SK-N-SH treated with all-trans-retinoic acid at 6 μM for 48 hours (cell line): ENCODE results near the gene TP53AIP1.

Experiments
- ATAC-seq: fragments of 200-7000 bp; cut with Tn5 transposase; 3 replicates; pipeline ENCODE4 v1.9.1; 2020; ENCODE audit warnings: mild to moderate bottlenecking, moderate library complexity
- BACH2 ChIP-seq: fragments of 250-450 bp; sonication (Bioruptor Pico); IDR thresholded peaks from 2 replicates; pipeline ENCODE4 v1.9.0; 2021; ENCODE audit warnings: mild to moderate bottlenecking, borderline replicate concordance
- CSDC2 ChIP-seq: fragments of 250-450 bp; sonication (Bioruptor Pico); IDR thresholded peaks from 2 replicates; pipeline ENCODE4 v1.5.0; 2020; ENCODE audit warnings: mild to moderate bottlenecking, moderate library complexity
- ESRRG ChIP-seq: fragments of 250-450 bp; sonication (Bioruptor Pico); IDR thresholded peaks from 2 replicates; pipeline ENCODE4 v1.6.1; 2021; ENCODE audit warnings: mild to moderate bottlenecking
- GLIS3 ChIP-seq: fragments of 250-450 bp; sonication (Bioruptor Pico); IDR thresholded peaks from 2 replicates; pipeline ENCODE4 v1.5.0; 2020; ENCODE audit warnings: mild to moderate bottlenecking, moderate library complexity
- ISL1 ChIP-seq: fragments of 250-450 bp; sonication (Bioruptor Pico); IDR thresholded peaks from 2 replicates; pipeline ENCODE4 v2.1.2; 2022; ENCODE audit warnings: mild to moderate bottlenecking, moderate library complexity
- OSR1 ChIP-seq: fragments of 250-450 bp; sonication (Bioruptor Pico); IDR thresholded peaks from 2 replicates; pipeline ENCODE4 v1.8.0; 2022; ENCODE audit warnings: moderate library complexity, mild to moderate bottlenecking, inconsistent platforms
- PATZ1 ChIP-seq: fragments of 250-450 bp; sonication (Bioruptor Pico); IDR thresholded peaks from 2 replicates; pipeline ENCODE4 v1.8.0; 2020; ENCODE audit warnings: mild to moderate bottlenecking, moderate library complexity, borderline replicate concordance
- PPARA ChIP-seq: fragments of 250-450 bp; sonication (Bioruptor Pico); IDR thresholded peaks from 2 replicates; pipeline ENCODE4 v1.5.0; 2020; ENCODE audit warnings: mild to moderate bottlenecking, borderline replicate concordance
- RARB ChIP-seq: fragments of 250-450 bp; sonication (Bioruptor Pico); IDR thresholded peaks from 2 replicates; pipeline ENCODE4 v1.8.0; 2021; ENCODE audit warnings: mild to moderate bottlenecking, moderate library complexity
- SNAI2 ChIP-seq: fragments of 250-450 bp; sonication (Bioruptor Pico); IDR thresholded peaks from 2 replicates; pipeline ENCODE4 v1.5.0; 2020; ENCODE audit warnings: mild to moderate bottlenecking, moderate library complexity
- TCF4 ChIP-seq: fragments of 250-450 bp; sonication (Bioruptor Pico); IDR thresholded peaks from 2 replicates; pipeline ENCODE4 v1.8.0; 2021; ENCODE audit warnings: mild to moderate bottlenecking, moderate library complexity, borderline replicate concordance
- TOX ChIP-seq: fragments of 250-450 bp; sonication (Bioruptor Pico); IDR thresholded peaks from 2 replicates; pipeline ENCODE4 v1.8.0; 2021; ENCODE audit warnings: mild to moderate bottlenecking, moderate library complexity, borderline replicate concordance
- TSHZ2 ChIP-seq: fragments of 250-450 bp; sonication (Bioruptor Pico); IDR thresholded peaks from 2 replicates; pipeline ENCODE4 v1.5.0; 2020; ENCODE audit warnings: mild to moderate bottlenecking, moderate library complexity
- ZC3H10 ChIP-seq: fragments of 250-450 bp; sonication (Bioruptor Pico); IDR thresholded peaks from 2 replicates; pipeline ENCODE4 v1.5.1; 2021; ENCODE audit warnings: mild to moderate bottlenecking, moderate library complexity
- ZFP3 ChIP-seq: fragments of 250-450 bp; sonication (Bioruptor Pico); IDR thresholded peaks from 2 replicates; pipeline ENCODE4 v1.5.0; 2020; ENCODE audit warnings: mild to moderate bottlenecking, moderate library complexity
- ZFP30 ChIP-seq: fragments of 450-650 bp; formaldehyde crosslinking; IDR thresholded peaks from 2 replicates; pipeline ENCODE4 v1.5.0; 2022; ENCODE audit warnings: mild to moderate bottlenecking, moderate library complexity
- ZNF565 ChIP-seq: fragments of 450-650 bp; formaldehyde crosslinking; conservative IDR thresholded peaks from 2 replicates; pipeline ENCODE4 v1.5.0; 2020; ENCODE audit warnings: low read depth, mild to moderate bottlenecking, moderate library complexity
- ZNF70 ChIP-seq: fragments of 450-650 bp; formaldehyde crosslinking; IDR thresholded peaks from 2 replicates; pipeline ENCODE4 v1.5.0; 2020; ENCODE audit warnings: mild to moderate bottlenecking, moderate library complexity
- ZNF8 ChIP-seq: fragments of 450-650 bp; formaldehyde crosslinking; IDR thresholded peaks from 2 replicates; pipeline ENCODE4 v1.5.0; 2020; ENCODE audit warnings: mild to moderate bottlenecking, moderate library complexity
- TF ChIP-seq, protein P1 (sequence below): fragments of 250-450 bp; sonication (Bioruptor Pico); IDR thresholded peaks from 2 replicates; pipeline ENCODE4 v1.5.1; 2021; ENCODE audit warnings: mild to moderate bottlenecking, moderate library complexity
- TF ChIP-seq, protein P2 (sequence below): fragments of 250-450 bp; sonication (Bioruptor Pico); IDR thresholded peaks from 2 replicates; pipeline ENCODE4 v1.8.0; 2021; ENCODE audit warnings: low read depth, mild to moderate bottlenecking, moderate library complexity, borderline replicate concordance

Gene TP53AIP1

GRCh38 chr11:128961645-128962044 is 19.0 kb upstream of the TP53AIP1 start:
- ATAC-seq: no peak
- TF ChIP-seq ZNF8 (CRISPR knock-in tag): no peak
- TF ChIP-seq PPARA (CRISPR knock-in tag): no peak
- TF ChIP-seq RARB (CRISPR knock-in tag): no peak
- no peak for TF ChIP-seq ESRRG (CRISPR knock-in tag)
- no peak for TF ChIP-seq SNAI2 (CRISPR knock-in tag)

DNA sequence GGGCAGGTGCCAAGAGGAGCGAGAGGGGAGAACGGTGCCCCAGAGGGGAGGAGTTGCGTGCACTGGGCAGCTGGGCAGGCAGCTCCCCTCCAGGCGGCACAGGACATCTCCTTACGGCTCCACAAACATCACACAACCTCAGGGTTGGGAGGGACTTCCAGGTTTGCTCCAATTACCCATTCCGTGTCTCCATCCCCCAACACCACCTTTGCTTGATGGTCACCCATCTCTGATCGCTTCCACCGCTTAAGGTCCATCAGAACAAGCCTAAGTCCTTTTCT is 14.5 kb upstream of the TP53AIP1 start:
- ATAC-seq: peak; percentile 21; the same call in 2 of the 3 replicates
- TF ChIP-seq, protein P1, sequence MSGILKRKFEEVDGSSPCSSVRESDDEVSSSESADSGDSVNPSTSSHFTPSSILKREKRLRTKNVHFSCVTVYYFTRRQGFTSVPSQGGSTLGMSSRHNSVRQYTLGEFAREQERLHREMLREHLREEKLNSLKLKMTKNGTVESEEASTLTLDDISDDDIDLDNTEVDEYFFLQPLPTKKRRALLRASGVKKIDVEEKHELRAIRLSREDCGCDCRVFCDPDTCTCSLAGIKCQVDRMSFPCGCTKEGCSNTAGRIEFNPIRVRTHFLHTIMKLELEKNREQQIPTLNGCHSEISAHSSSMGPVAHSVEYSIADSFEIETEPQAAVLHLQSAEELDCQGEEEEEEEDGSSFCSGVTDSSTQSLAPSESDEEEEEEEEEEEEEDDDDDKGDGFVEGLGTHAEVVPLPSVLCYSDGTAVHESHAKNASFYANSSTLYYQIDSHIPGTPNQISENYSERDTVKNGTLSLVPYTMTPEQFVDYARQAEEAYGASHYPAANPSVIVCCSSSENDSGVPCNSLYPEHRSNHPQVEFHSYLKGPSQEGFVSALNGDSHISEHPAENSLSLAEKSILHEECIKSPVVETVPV (CRISPR knock-in tag): no peak
- TF ChIP-seq BACH2 (CRISPR knock-in tag): no peak
- TF ChIP-seq ISL1 (CRISPR knock-in tag): no peak
- TF ChIP-seq ZNF565 (CRISPR knock-in tag): no peak
- no peak for TF ChIP-seq ZNF8 (CRISPR knock-in tag)
- no peak for TF ChIP-seq CSDC2
- TF ChIP-seq ZFP3 (CRISPR knock-in tag): no peak
- TF ChIP-seq GLIS3 (CRISPR knock-in tag): no peak
- TF ChIP-seq ZNF70 (CRISPR knock-in tag): no peak
- TF ChIP-seq PPARA (CRISPR knock-in tag): no peak
- no peak for TF ChIP-seq TSHZ2
- no peak for TF ChIP-seq ZFP30 (CRISPR knock-in tag)
- no peak for TF ChIP-seq OSR1 (CRISPR knock-in tag)
- no peak for TF ChIP-seq ZC3H10
- TF ChIP-seq TOX (CRISPR knock-in tag): no peak
- no peak for TF ChIP-seq RARB (CRISPR knock-in tag)
- no peak for TF ChIP-seq ESRRG (CRISPR knock-in tag)
- TF ChIP-seq TCF4 (CRISPR knock-in tag): no peak
- no peak for TF ChIP-seq SNAI2 (CRISPR knock-in tag)
- TF ChIP-seq, all 23 proteins: peak for 0

- TF ChIP-seq ZFP30 (CRISPR knock-in tag) (no peak), PPARA (CRISPR knock-in tag) (no peak), PATZ1 (CRISPR knock-in tag) (no peak), ZFP3 (CRISPR knock-in tag) (no peak), TSHZ2 (no peak)
- TF ChIP-seq, protein P2, sequence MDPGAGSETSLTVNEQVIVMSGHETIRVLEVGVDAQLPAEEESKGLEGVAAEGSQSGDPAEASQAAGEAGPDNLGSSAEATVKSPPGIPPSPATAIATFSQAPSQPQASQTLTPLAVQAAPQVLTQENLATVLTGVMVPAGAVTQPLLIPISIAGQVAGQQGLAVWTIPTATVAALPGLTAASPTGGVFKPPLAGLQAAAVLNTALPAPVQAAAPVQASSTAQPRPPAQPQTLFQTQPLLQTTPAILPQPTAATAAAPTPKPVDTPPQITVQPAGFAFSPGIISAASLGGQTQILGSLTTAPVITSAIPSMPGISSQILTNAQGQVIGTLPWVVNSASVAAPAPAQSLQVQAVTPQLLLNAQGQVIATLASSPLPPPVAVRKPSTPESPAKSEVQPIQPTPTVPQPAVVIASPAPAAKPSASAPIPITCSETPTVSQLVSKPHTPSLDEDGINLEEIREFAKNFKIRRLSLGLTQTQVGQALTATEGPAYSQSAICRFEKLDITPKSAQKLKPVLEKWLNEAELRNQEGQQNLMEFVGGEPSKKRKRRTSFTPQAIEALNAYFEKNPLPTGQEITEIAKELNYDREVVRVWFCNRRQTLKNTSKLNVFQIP: no peak
- peak; percentile 96 for ATAC-seq
Measured at GRCh38 chr11:128956401-128957201, 13.9 kb upstream of the TP53AIP1 start.
